SK-N-SH (cell line): ENCODE measurements around the gene TPD52L1. TPM values are rescaled to one million over a fixed set of nuclear protein-coding genes. Genes with fewer than 3 reads are reported as not detected.

Experiments
- CTCF ChIA-PET: fragments of 300-600, 350-600 bp; formaldehyde crosslinking; extraction: SDS; loops from one replicate; lab custom pipeline; 2021; lab: Yijun Ruan, JAX
- POLR2A ChIA-PET: fragments of 350-600 bp; sonication (Branson Sonifier 250); formaldehyde crosslinking; extraction: SDS; loops from one replicate; lab custom pipeline; 2020; ENCODE audit warnings: antibody characterized with exemption, inconsistent platforms; lab: Yijun Ruan, JAX
- DNase-seq: peaks from one replicate; pipeline ENCODE4 v3.0.0; 2012
- H2AFZ ChIP-seq: fragments of 200-600 bp; sonication (generic); 2 replicates; pipeline ENCODE4 v1.8.1; 2016; ENCODE audit warnings: antibody characterized with exemption, mild to moderate bottlenecking, low read depth
- H3F3A ChIP-seq: fragments of 200-600 bp; sonication (generic); replicated peaks from 2 replicates; pipeline ENCODE3; 2016; ENCODE audit warnings: antibody characterized with exemption, mild to moderate bottlenecking; ENCODE audit not compliant: insufficient read depth
- H3K27ac ChIP-seq, 2 experiments: fragments of 200-500 bp in 1 of 2; fragments of 200-600 bp in 1 of 2; sonication (Bioruptor generic) in 1 of 2; sonication (generic), shearing (Covaris generic) in 1 of 2; 2 replicates each; pipeline versions ENCODE4 v1.5.1 to v1.6.1; 2014 to 2016; ENCODE audit warnings: low read depth in 2 of 2, inconsistent platforms in 1 of 2, low read length in 1 of 2, mild to moderate bottlenecking in 1 of 2, mixed read lengths in 1 of 2
- H3K27me3 ChIP-seq: fragments of 200-600 bp; sonication (generic), shearing (Covaris generic); 2 replicates; pipeline ENCODE4 v1.6.1; 2016; ENCODE audit warnings: mixed run types; ENCODE audit not compliant: insufficient read depth
- H3K36me3 ChIP-seq, 2 experiments: fragments of 200-500 bp in 1 of 2; fragments of 200-600 bp in 1 of 2; sonication (Bioruptor generic) in 1 of 2; sonication (generic) in 1 of 2; replicated peaks in 1 of 2; 2 replicates each; pipeline versions ENCODE3 to v1.5.1; 2014 to 2016; ENCODE audit warnings: low read length in 1 of 2, mild to moderate bottlenecking in 1 of 2; ENCODE audit not compliant: insufficient read depth in 2 of 2, control insufficient read depth in 1 of 2
- H3K4me1 ChIP-seq, 2 experiments: fragments of 200-500 bp in 1 of 2; fragments of 200-600 bp in 1 of 2; sonication (Bioruptor generic) in 1 of 2; sonication (generic), shearing (Covaris generic) in 1 of 2; 2 replicates each; pipeline versions ENCODE4 v1.5.1 to v1.6.1; 2014 to 2016; ENCODE audit warnings: low read depth in 1 of 2, low read length in 1 of 2, mixed run types in 1 of 2; ENCODE audit not compliant: insufficient read depth in 2 of 2, control insufficient read depth in 1 of 2
- H3K4me2 ChIP-seq: fragments of 200-600 bp; sonication (generic), shearing (Covaris generic); 2 replicates; pipeline ENCODE4 v1.6.1; 2017; ENCODE audit warnings: mixed run types
- H3K4me3 ChIP-seq, 2 experiments: fragments of 200-500 bp in 1 of 2; fragments of 200-600 bp in 1 of 2; sonication (Bioruptor generic) in 1 of 2; sonication (generic), shearing (Covaris generic) in 1 of 2; 2 replicates each; pipeline versions ENCODE4 v1.5.1 to v1.8.1; 2014 to 2016; ENCODE audit warnings: low read depth in 2 of 2, inconsistent platforms in 1 of 2, low read length in 1 of 2, mild to moderate bottlenecking in 1 of 2, mixed read lengths in 1 of 2, moderate library complexity in 1 of 2
- H3K79me2 ChIP-seq: fragments of 200-600 bp; sonication (generic); 2 replicates; pipeline ENCODE4 v1.8.1; 2017; ENCODE audit warnings: mild to moderate bottlenecking; ENCODE audit not compliant: insufficient read depth
- H3K9ac ChIP-seq: fragments of 200-600 bp; sonication (generic); 2 replicates; pipeline ENCODE4 v1.6.1; 2017; ENCODE audit warnings: mixed run types
- H3K9me2 ChIP-seq: fragments of 200-600 bp; sonication (generic); 2 replicates; pipeline ENCODE4 v1.6.1; 2017; ENCODE audit warnings: mixed run types
- H3K9me3 ChIP-seq: fragments of 200-600 bp; sonication (generic); 2 replicates; pipeline ENCODE4 v1.6.1; 2017; ENCODE audit warnings: mixed run types, mild to moderate bottlenecking, moderate library complexity
- H4K20me1 ChIP-seq: fragments of 200-600 bp; sonication (generic); 2 replicates; pipeline ENCODE4 v1.6.1; 2017; ENCODE audit warnings: mild to moderate bottlenecking, mixed run types; ENCODE audit not compliant: insufficient read depth
- CHD2 ChIP-seq: fragments of 150-350 bp; IDR thresholded peaks from 2 replicates; pipeline ENCODE4 v1.6.1; 2018; ENCODE audit warnings: low read length; ENCODE audit not compliant: partially characterized antibody
- EP300 ChIP-seq, 2 experiments: IDR thresholded peaks; 2 replicates each; pipeline versions ENCODE4 v1.4.0 to v1.6.1; 2012; ENCODE audit warnings: borderline replicate concordance in 1 of 2, low read depth in 1 of 2, low read length in 1 of 2
- GABPA ChIP-seq: IDR thresholded peaks from 2 replicates; pipeline ENCODE4 v1.4.0; 2012; ENCODE audit warnings: low read depth, mild to moderate bottlenecking
- POLR2AphosphoS5 ChIP-seq: IDR thresholded peaks from 2 replicates; pipeline ENCODE4 v1.6.1; 2012; ENCODE audit warnings: low read depth, low read length
- RXRA ChIP-seq: IDR thresholded peaks from 2 replicates; pipeline ENCODE4 v1.4.0; 2012; ENCODE audit warnings: low read depth, mild to moderate bottlenecking, borderline replicate concordance
- SIN3A ChIP-seq: IDR thresholded peaks from 2 replicates; pipeline ENCODE4 v1.6.1; 2012; ENCODE audit warnings: low read depth, mild to moderate bottlenecking, low read length, moderate library complexity, borderline replicate concordance
- SMC3 ChIP-seq: IDR thresholded peaks from 2 replicates; pipeline ENCODE4 v1.6.1; 2012; ENCODE audit warnings: low read depth, low read length, improper control_type of control experiment
- TAF1 ChIP-seq: IDR thresholded peaks from 2 replicates; pipeline ENCODE4 v1.6.1; 2012; ENCODE audit warnings: low read depth, mild to moderate bottlenecking, low read length, moderate library complexity, borderline replicate concordance
- TCF12 ChIP-seq: IDR thresholded peaks from 2 replicates; pipeline ENCODE4 v1.4.0; 2012
- TEAD4 ChIP-seq: IDR thresholded peaks from 2 replicates; pipeline ENCODE4 v1.4.0; 2012; ENCODE audit warnings: mild to moderate bottlenecking, borderline replicate concordance; ENCODE audit not compliant: insufficient read depth
- WGBS: methylation state at CpG from one replicate; pipeline ENCODE4 v1.1.6; 2017; ENCODE audit warnings: low lambda C conversion rate; 5-methylcytosine and 5-hydroxymethylcytosine counted together
- polyA plus RNA-seq, 3 experiments: library from polyadenylated mRNA; depleted of rRNA; stranded (reverse); fragments of >200 nt; gene quantifications; 2 replicates each; pipeline ENCODE4 v1.2.3, GENCODE V29; 2012
- TF ChIP-seq, protein P1 (sequence below): IDR thresholded peaks from 2 replicates; pipeline ENCODE4 v1.4.0; 2012; ENCODE audit warnings: low read depth, borderline replicate concordance
- TF ChIP-seq, protein P2 (sequence below): IDR thresholded peaks from 2 replicates; pipeline ENCODE4; 2012
- TF ChIP-seq, protein P3 (sequence below): IDR thresholded peaks from 2 replicates; pipeline ENCODE4 v1.4.0; 2012; ENCODE audit warnings: low read depth, borderline replicate concordance
- TF ChIP-seq, protein P4 (sequence below): fragments of 150-350 bp; IDR thresholded peaks from 2 replicates; pipeline ENCODE4 v1.6.1; 2016; ENCODE audit warnings: mild to moderate bottlenecking, low read depth, low read length
- TF ChIP-seq, protein P5 (sequence below): IDR thresholded peaks from 2 replicates; pipeline ENCODE4 v1.4.0; 2012; ENCODE audit warnings: low read depth

The TPD52L1 gene
- polyA plus RNA-seq, 1 of the 3 experiments (the other 2 are of a cell fraction) = 0.13 TPM

DNA sequence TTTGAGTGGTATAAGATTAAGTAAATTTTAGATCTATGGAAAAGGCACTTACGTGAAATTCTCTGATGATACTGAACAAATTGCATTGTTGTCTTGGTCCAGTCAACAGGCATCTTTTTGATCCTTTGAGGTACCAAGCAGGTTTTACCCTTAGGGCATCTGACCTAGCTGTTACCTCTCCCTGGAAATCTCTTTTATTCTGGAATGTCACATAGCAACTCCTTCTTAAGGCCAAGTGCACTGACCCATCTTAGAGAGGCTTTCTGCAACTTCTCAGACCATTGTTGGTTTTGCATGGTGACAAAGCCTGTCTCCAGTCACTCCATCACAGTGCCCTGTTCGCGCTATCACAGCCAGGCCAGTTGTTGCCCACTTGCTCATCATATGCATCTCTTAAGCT, 42.0 kb downstream of the TPD52L1 start (continued):
- TF ChIP-seq, protein P1, sequence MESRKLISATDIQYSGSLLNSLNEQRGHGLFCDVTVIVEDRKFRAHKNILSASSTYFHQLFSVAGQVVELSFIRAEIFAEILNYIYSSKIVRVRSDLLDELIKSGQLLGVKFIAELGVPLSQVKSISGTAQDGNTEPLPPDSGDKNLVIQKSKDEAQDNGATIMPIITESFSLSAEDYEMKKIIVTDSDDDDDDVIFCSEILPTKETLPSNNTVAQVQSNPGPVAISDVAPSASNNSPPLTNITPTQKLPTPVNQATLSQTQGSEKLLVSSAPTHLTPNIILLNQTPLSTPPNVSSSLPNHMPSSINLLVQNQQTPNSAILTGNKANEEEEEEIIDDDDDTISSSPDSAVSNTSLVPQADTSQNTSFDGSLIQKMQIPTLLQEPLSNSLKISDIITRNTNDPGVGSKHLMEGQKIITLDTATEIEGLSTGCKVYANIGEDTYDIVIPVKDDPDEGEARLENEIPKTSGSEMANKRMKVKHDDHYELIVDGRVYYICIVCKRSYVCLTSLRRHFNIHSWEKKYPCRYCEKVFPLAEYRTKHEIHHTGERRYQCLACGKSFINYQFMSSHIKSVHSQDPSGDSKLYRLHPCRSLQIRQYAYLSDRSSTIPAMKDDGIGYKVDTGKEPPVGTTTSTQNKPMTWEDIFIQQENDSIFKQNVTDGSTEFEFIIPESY = no peak
- TF ChIP-seq CHD2 (no peak), SMC3 (no peak)
- TF ChIP-seq, all 33 proteins: peak for 0

DNA sequence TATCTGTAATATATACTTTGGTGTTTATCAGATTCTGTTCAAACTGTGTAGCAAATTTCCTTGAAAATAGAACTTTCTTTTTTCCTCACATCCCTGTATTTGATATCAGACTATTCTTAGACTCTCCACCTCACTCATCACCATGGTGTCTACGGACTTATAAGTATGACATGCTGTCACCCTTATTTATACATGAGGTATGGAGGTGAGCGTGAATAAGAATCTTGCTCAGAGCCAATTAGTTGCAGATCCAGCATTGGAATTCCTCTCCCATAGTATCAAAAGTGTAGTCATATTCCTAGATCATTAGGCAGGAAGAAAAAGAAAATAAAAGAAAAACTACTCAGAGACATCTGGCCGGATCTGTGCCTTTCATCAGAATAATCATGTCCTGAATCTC, 43.0 kb downstream of the TPD52L1 start:
- H3K79me2 ChIP-seq = no peaks in the 10 kb centered on the region
- H3K4me1 ChIP-seq = peaks cover 7 to 15% of the 10 kb centered on the region in 2 experiments; a peak in 3 of 4 replicates
- DNase-seq = no peak
- no peaks in the 10 kb centered on the region for H3K9me3 ChIP-seq
- TF ChIP-seq EP300 (IDR thresholded peaks at IDR 0.05; ENCODE audit: borderline replicate concordance in 1 of 2, low read depth in 1 of 2, low read length in 1 of 2) (no peak), TCF12 (no peak), TAF1 (no peak), SIN3A (no peak), RXRA (no peak), TEAD4 (no peak), CHD2 (no peak), GABPA (no peak), POLR2AphosphoS5 (no peak)
- TF ChIP-seq, protein P2, sequence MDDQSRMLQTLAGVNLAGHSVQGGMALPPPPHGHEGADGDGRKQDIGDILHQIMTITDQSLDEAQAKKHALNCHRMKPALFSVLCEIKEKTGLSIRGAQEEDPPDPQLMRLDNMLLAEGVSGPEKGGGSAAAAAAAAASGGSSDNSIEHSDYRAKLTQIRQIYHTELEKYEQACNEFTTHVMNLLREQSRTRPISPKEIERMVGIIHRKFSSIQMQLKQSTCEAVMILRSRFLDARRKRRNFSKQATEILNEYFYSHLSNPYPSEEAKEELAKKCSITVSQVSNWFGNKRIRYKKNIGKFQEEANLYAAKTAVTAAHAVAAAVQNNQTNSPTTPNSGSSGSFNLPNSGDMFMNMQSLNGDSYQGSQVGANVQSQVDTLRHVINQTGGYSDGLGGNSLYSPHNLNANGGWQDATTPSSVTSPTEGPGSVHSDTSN = no peak
- TF ChIP-seq, protein P3, sequence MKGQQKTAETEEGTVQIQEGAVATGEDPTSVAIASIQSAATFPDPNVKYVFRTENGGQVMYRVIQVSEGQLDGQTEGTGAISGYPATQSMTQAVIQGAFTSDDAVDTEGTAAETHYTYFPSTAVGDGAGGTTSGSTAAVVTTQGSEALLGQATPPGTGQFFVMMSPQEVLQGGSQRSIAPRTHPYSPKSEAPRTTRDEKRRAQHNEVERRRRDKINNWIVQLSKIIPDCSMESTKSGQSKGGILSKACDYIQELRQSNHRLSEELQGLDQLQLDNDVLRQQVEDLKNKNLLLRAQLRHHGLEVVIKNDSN = no peak
- TF ChIP-seq, protein P4, sequence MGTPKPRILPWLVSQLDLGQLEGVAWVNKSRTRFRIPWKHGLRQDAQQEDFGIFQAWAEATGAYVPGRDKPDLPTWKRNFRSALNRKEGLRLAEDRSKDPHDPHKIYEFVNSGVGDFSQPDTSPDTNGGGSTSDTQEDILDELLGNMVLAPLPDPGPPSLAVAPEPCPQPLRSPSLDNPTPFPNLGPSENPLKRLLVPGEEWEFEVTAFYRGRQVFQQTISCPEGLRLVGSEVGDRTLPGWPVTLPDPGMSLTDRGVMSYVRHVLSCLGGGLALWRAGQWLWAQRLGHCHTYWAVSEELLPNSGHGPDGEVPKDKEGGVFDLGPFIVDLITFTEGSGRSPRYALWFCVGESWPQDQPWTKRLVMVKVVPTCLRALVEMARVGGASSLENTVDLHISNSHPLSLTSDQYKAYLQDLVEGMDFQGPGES = no peak
- TF ChIP-seq, protein P5, sequence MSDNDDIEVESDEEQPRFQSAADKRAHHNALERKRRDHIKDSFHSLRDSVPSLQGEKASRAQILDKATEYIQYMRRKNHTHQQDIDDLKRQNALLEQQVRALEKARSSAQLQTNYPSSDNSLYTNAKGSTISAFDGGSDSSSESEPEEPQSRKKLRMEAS = no peak
- TF ChIP-seq, protein P1 = no peak
- TF ChIP-seq, all 33 proteins: peak for 0
- Histone ChIP-seq H3K27me3 (no peaks in the 10 kb centered on the region; the same call in 1 of the 2 replicates), H3K4me3 (no peak overlapping the region), H2AFZ (no peak overlapping the region; the same call in 1 of the 2 replicates), H4K20me1 (no peaks in the 10 kb centered on the region), H3F3A (peaks cover 20% of the 10 kb centered on the region), H3K4me2 (no peak overlapping the region), H3K27ac (no peak overlapping the region; a peak in 1 of 4 replicates), H3K9me2 (no peaks in the 10 kb centered on the region), H3K36me3 (no peaks in the 10 kb centered on the region), H3K9ac (no peak overlapping the region)
- CTCF ChIA-PET = interaction anchor here (0.8 kb wide), 1 partner anchor 12 kb away, joined by 3 read pairs; no protein-coding TSS in a partner anchor
- POLR2A ChIA-PET = no interaction called here
- WGBS = 35% methylated on average over 3 of the region's 3 CpGs
